ENCODE measurements around the gene TTLL5.

The TTLL5 gene

GRCh38 chr14:75991753-75992152 is 330.7 kb downstream of the TTLL5 start:
- no peak for DNase-seq (ENCODE audit: low read depth in 2 of 2)

- DNase-seq (ENCODE audit: low read depth in 2 of 2), result no peak
Observed at GRCh38 chr14:75993567-75994041, 332.6 kb downstream of the TTLL5 start.

- DNase-seq (ENCODE audit: low read depth in 2 of 2), result no peak
Observed at GRCh38 chr14:75995372-75996041, 334.5 kb downstream of the TTLL5 start.

GRCh38 chr14:75996488-75996887 is 335.4 kb downstream of the TTLL5 start:
- DNase-seq (ENCODE audit: low read depth in 2 of 2), result no peak

- no peak for DNase-seq (ENCODE audit: low read depth in 2 of 2)
Observed at GRCh38 chr14:75999511-76000190, 338.6 kb downstream of the TTLL5 start.

GRCh38 chr14:76002383-76002782 is 341.3 kb downstream of the TTLL5 start:
- no peak for DNase-seq (ENCODE audit: low read depth in 2 of 2)
